Activated CD4-positive, alpha-beta T cell treated with anti-CD3 and anti-CD28 coated beads, Interleukin-2, amount 10 ng/mL, durations not matched to agents 7 days and 5 days (primary cell): ENCODE data around the gene CCDC177. TPM values are rescaled to one million over a fixed set of nuclear protein-coding genes. Genes with fewer than 3 reads are reported as not detected.

Source experiments
- CTCF ChIA-PET: fragments of 350-600 bp; sonication (Branson Sonifier 250); formaldehyde crosslinking; loops from one replicate; lab custom pipeline; 2021; ENCODE audit warnings: antibody characterized with exemption; lab: Charles Lee
- POLR2A ChIA-PET: fragments of 350-600 bp; sonication (Branson Sonifier 250); formaldehyde crosslinking; loops from one replicate; lab custom pipeline; 2021; ENCODE audit warnings: antibody characterized with exemption; lab: Charles Lee
- DNase-seq: peaks from one replicate; pipeline ENCODE4 v3.0.0-alpha.2; 2020
- H3K27ac Mint-ChIP-seq: one replicate; pipeline ENCODE4 v1.8.0; 2021; ENCODE audit warnings: mild to moderate bottlenecking, moderate library complexity, mixed read lengths
- H3K27me3 Mint-ChIP-seq: one replicate; pipeline ENCODE4 v1.8.0; 2021; ENCODE audit warnings: mixed read lengths
- H3K36me3 Mint-ChIP-seq: one replicate; pipeline ENCODE4 v1.8.0; 2021; ENCODE audit warnings: low read depth, mixed read lengths
- H3K4me1 Mint-ChIP-seq: one replicate; pipeline ENCODE4 v1.8.0; 2021; ENCODE audit warnings: mixed read lengths
- H3K4me3 Mint-ChIP-seq: one replicate; pipeline ENCODE4 v1.8.0; 2021; ENCODE audit warnings: mild to moderate bottlenecking, moderate library complexity, mixed read lengths
- H3K9me3 Mint-ChIP-seq: one replicate; pipeline ENCODE4 v1.8.0; 2021; ENCODE audit warnings: mixed read lengths
- total RNA-seq, 2 experiments: library from RNA; stranded (reverse); gene quantifications; one replicate each; pipeline ENCODE4 v1.2.3, GENCODE V29; 2021

CCDC177 gene
- total RNA-seq = not detected

GRCh38 chr14:69574263-69574953 lies at the start of gene CCDC177:
CCDC177 (minus strand) TSS chr14:69574871; CDS start chr14:69573622, 1,249 bp downstream.
- Mint-ChIP-seq H3K4me3 (peak within 1 kb of the TSS; percentile 75), H3K9me3 (no peaks in the 10 kb centered on the region), H3K27me3 (peaks cover 64% of the 10 kb centered on the region), H3K36me3 (peaks cover 2% of the 10 kb centered on the region), H3K27ac (no peak within 1 kb of the TSS), H3K4me1 (peaks cover 14% of the 10 kb centered on the region)
- POLR2A ChIA-PET = no interaction called here
- CTCF ChIA-PET = interaction anchor here (0.6 to 1.2 kb wide), 9 partner anchors 11 to 297 kb away, joined by 3 to 5 read pairs (median 3); no protein-coding TSS in a partner anchor
- DNase-seq = peak; percentile 78

DNA sequence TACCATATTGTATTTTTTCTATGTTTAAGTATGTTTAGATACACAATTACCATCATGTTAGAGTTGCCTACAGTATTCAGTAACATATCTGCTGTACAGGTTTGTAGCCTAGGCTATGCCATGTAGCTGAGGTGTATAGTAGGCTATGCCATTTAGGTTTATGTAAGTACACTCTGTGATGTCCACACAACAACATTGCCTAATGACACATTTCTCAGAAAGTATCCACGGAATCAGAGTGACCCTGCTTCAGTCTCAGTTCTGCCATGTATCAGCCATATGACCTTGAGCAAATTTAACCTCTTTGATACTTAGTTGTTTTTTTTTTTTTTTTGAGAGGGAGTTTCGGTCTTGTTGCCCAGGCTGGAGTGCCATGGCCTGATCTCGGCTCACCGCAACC lies 49.5 kb upstream of the CCDC177 start:
- Mint-ChIP-seq H3K27me3 (no peaks in the 10 kb centered on the region), H3K36me3 (peaks cover 14% of the 10 kb centered on the region), H3K9me3 (peaks cover 3% of the 10 kb centered on the region), H3K4me3 (no peak overlapping the region), H3K4me1 (peaks cover 87% of the 10 kb centered on the region), H3K27ac (peak overlapping the region; percentile 81)
- DNase-seq = no peak
- ChIA-PET POLR2A (no interaction called here), CTCF (interaction anchor here (0.6 to 1.6 kb wide), 6 partner anchors 9 to 98 kb away, joined by 3 to 6 read pairs (median 3); partner anchors contain the start of gene SUSD6)

DNA sequence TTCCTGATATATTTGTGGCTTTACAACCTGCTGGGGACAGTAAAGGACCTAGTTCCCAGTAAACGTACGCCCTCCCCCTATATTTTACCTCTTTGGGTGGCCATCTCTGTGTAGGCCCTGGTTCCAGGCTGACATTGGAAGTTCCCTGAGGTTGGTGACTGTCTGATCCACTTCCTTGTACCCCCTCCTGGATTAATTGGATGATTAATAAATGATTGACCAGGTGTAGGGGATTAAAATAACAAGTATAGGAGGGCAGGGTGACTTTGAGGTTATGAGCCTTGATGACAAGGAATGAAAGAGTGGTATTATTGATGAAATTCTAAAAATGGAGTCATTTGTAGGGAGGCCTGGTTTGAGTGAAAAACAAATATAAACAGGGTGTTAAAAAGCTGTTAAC lies 46.3 kb upstream of the CCDC177 start:
- peaks cover 3% of the 10 kb centered on the region for H3K9me3 Mint-ChIP-seq
- ChIA-PET POLR2A (no interaction called here), CTCF (interaction anchor here (2.5 kb wide), 1 partner anchor 13 kb away, joined by 6 read pairs; no protein-coding TSS in a partner anchor)
- peaks cover 38% of the 10 kb centered on the region for H3K36me3 Mint-ChIP-seq
- DNase-seq = no peak
- H3K4me3 Mint-ChIP-seq = no peak overlapping the region
- no peaks in the 10 kb centered on the region for H3K27me3 Mint-ChIP-seq
- H3K27ac Mint-ChIP-seq = no peak overlapping the region
- peaks cover 93% of the 10 kb centered on the region for H3K4me1 Mint-ChIP-seq

GRCh38 chr14:69620211-69620611 lies 45.5 kb upstream of the CCDC177 start:
- DNase-seq = no peak
- ChIA-PET CTCF (interaction anchor here (1.3 to 2.5 kb wide), 2 partner anchors 10 to 14 kb away, joined by 5 to 6 read pairs; no protein-coding TSS in a partner anchor), POLR2A (no interaction called here)
- peaks cover 3% of the 10 kb centered on the region for H3K9me3 Mint-ChIP-seq
- no peaks in the 10 kb centered on the region for H3K27me3 Mint-ChIP-seq
- H3K27ac Mint-ChIP-seq = peak overlapping the region; percentile 10
- H3K36me3 Mint-ChIP-seq = peaks cover 44% of the 10 kb centered on the region
- no peak overlapping the region for H3K4me3 Mint-ChIP-seq
- H3K4me1 Mint-ChIP-seq = peaks cover 93% of the 10 kb centered on the region

DNA sequence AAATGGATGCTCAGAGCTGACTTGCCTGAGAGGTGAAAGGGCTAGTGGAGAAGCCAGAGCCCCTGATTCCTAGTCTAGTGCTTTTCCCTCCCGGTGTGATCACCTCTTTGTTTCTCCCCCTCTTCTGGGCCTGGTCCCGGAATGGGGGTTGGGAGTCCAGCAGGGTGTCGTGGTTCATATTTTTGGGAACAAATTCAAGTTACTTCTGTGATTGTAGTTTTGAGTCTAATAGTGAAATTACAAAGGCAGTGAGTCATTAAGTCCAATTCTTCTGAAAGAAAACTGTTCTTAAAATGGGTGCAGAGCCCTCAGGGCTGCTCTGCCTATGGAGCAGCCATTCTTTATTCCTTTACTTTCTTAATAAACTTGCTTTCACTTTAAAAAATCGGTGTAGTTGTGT lies 44.3 kb upstream of the CCDC177 start:
- ChIA-PET POLR2A (no interaction called here), CTCF (interaction anchor here (1.3 kb wide), 1 partner anchor 11 kb away, joined by 5 read pairs; no protein-coding TSS in a partner anchor)
- Mint-ChIP-seq H3K27me3 (no peaks in the 10 kb centered on the region), H3K4me1 (peaks cover 93% of the 10 kb centered on the region), H3K9me3 (peaks cover 3% of the 10 kb centered on the region), H3K27ac (peak overlapping the region; percentile 37), H3K4me3 (no peak overlapping the region), H3K36me3 (peaks cover 48% of the 10 kb centered on the region)
- no peak for DNase-seq

- ChIA-PET POLR2A (no interaction called here), CTCF (interaction anchor here (1.5 kb wide), 2 partner anchors 12 to 13 kb away, joined by 3 to 5 read pairs; no protein-coding TSS in a partner anchor)
- H3K9me3 Mint-ChIP-seq = peaks cover 3% of the 10 kb centered on the region
- no peaks in the 10 kb centered on the region for H3K27me3 Mint-ChIP-seq
- peak overlapping the region; percentile 5 for H3K4me3 Mint-ChIP-seq
- no peak for DNase-seq
- H3K36me3 Mint-ChIP-seq = peaks cover 45% of the 10 kb centered on the region
- H3K27ac Mint-ChIP-seq = peak overlapping the region; percentile 98
- peaks cover 95% of the 10 kb centered on the region for H3K4me1 Mint-ChIP-seq
These were observed 43.1 kb upstream of the CCDC177 start for GRCh38 chr14:69617796-69618195.

DNA sequence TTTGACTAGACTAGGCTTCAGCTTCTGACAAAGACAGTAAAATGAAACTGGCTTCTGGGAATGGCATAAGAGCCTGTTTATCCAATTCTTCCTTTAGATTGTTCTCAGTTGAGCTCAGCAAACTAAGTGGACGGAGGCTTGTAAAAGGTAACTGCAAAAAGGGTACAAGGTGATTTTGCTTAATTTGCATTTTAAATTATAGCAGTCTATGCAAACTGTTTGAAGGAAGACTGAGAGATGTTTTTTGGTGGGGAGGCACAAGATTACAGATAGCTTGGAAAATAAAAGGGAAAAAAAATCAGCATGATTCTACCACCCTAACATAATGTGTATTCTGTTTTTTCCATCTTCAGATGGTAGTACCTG lies 41.7 kb upstream of the CCDC177 start:
- Mint-ChIP-seq H3K9me3 (peaks cover 3% of the 10 kb centered on the region), H3K36me3 (peaks cover 43% of the 10 kb centered on the region), H3K4me1 (peaks cover 83% of the 10 kb centered on the region), H3K27ac (peak overlapping the region; percentile 98), H3K27me3 (no peaks in the 10 kb centered on the region), H3K4me3 (peak overlapping the region; percentile 97)
- POLR2A ChIA-PET = no interaction called here
- DNase-seq = no peak
- CTCF ChIA-PET = interaction anchor here (1.5 to 3.2 kb wide), 2 partner anchors 9 to 14 kb away, joined by 5 to 8 read pairs; no protein-coding TSS in a partner anchor

- CTCF ChIA-PET = interaction anchor here (0.8 to 3.2 kb wide), 7 partner anchors 8 to 115 kb away, joined by 3 to 8 read pairs (median 4); no protein-coding TSS in a partner anchor
- Mint-ChIP-seq H3K9me3 (peaks cover 3% of the 10 kb centered on the region), H3K36me3 (peaks cover 43% of the 10 kb centered on the region), H3K4me3 (peak overlapping the region; percentile 97), H3K4me1 (peaks cover 77% of the 10 kb centered on the region), H3K27ac (peak overlapping the region; percentile 98), H3K27me3 (no peaks in the 10 kb centered on the region)
- POLR2A ChIA-PET = no interaction called here
- DNase-seq = peak; percentile 68
These were observed 41.1 kb upstream of the CCDC177 start for GRCh38 chr14:69615496-69616407.

DNA sequence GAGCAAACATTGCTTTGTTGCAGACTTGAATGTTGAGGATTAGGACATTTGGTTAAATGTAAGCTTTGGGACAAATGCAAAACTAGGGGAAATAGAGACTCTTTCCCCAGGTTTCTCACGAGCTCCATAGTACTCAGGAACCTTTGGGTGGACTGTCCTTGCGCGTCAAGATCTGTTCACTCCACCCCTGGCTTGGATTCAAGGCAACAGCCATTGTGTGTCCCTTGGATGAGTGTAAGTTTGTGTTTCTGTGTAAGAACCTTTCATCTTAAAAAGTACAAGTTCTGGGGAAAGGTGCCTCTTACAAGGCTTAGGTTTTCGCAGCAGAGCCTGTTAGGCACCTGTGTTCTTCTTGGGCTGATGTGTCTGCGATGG lies 40.4 kb upstream of the CCDC177 start:
- peaks cover 2% of the 10 kb centered on the region for H3K9me3 Mint-ChIP-seq
- H3K4me3 Mint-ChIP-seq = peak overlapping the region; percentile 97
- no peak for DNase-seq
- peaks cover 40% of the 10 kb centered on the region for H3K36me3 Mint-ChIP-seq
- CTCF ChIA-PET = interaction anchor here (0.8 to 3.2 kb wide), 8 partner anchors 9 to 116 kb away, joined by 3 to 8 read pairs (median 4); no protein-coding TSS in a partner anchor
- H3K27me3 Mint-ChIP-seq = no peaks in the 10 kb centered on the region
- POLR2A ChIA-PET = no interaction called here
- H3K4me1 Mint-ChIP-seq = peaks cover 76% of the 10 kb centered on the region
- H3K27ac Mint-ChIP-seq = peak overlapping the region; percentile 98

- POLR2A ChIA-PET = no interaction called here
- Mint-ChIP-seq H3K36me3 (peaks cover 34% of the 10 kb centered on the region), H3K9me3 (no peaks in the 10 kb centered on the region), H3K27ac (peak overlapping the region; percentile 98), H3K4me1 (peaks cover 76% of the 10 kb centered on the region), H3K4me3 (peak overlapping the region; percentile 97), H3K27me3 (no peaks in the 10 kb centered on the region)
- CTCF ChIA-PET = interaction anchor here (0.8 to 3.2 kb wide), 8 partner anchors 9 to 116 kb away, joined by 3 to 8 read pairs (median 4); no protein-coding TSS in a partner anchor
- DNase-seq = no peak
These were observed 39.9 kb upstream of the CCDC177 start for GRCh38 chr14:69614592-69614991.

GRCh38 chr14:69613312-69614073 lies 38.8 kb upstream of the CCDC177 start:
- DNase-seq = no peak
- Mint-ChIP-seq H3K36me3 (peaks cover 27% of the 10 kb centered on the region), H3K4me1 (peaks cover 72% of the 10 kb centered on the region), H3K4me3 (peak overlapping the region; percentile 97), H3K27ac (peak overlapping the region; percentile 98), H3K27me3 (no peaks in the 10 kb centered on the region), H3K9me3 (no peaks in the 10 kb centered on the region)
- POLR2A ChIA-PET = no interaction called here
- CTCF ChIA-PET = interaction anchor here (2.4 to 3.2 kb wide), 2 partner anchors 12 to 114 kb away, joined by 5 to 8 read pairs; no protein-coding TSS in a partner anchor

GRCh38 chr14:69612783-69613130 lies 38.1 kb upstream of the CCDC177 start:
- Mint-ChIP-seq H3K27me3 (no peaks in the 10 kb centered on the region), H3K36me3 (peaks cover 25% of the 10 kb centered on the region), H3K9me3 (no peaks in the 10 kb centered on the region), H3K4me1 (peaks cover 67% of the 10 kb centered on the region), H3K4me3 (peak overlapping the region; percentile 97), H3K27ac (peak overlapping the region; percentile 98)
- CTCF ChIA-PET = interaction anchor here (0.6 to 1.1 kb wide), 2 partner anchors 105 to 114 kb away, joined by 3 to 4 read pairs; no protein-coding TSS in a partner anchor
- DNase-seq = no peak
- POLR2A ChIA-PET = no interaction called here
